B cell (primary cell): ENCODE measurements around the gene HDAC9.

ENCODE experiments used
- CTCF ChIP-seq: fragments of 200-600 bp; IDR thresholded peaks from one replicate; pipeline ENCODE4 v1.8.0; 2022; ENCODE audit warnings: antibody characterized with exemption, mild to moderate bottlenecking
- EZH2 ChIP-seq: IDR thresholded peaks from 2 replicates; pipeline ENCODE4 v1.6.1; 2012; ENCODE audit warnings: borderline replicate concordance, low read depth, mild to moderate bottlenecking, moderate library complexity, low read length; ENCODE audit not compliant: insufficient read depth, poor library complexity, severe bottlenecking

- TF ChIP-seq CTCF = no peak
- TF ChIP-seq EZH2 = no peak
Measured at GRCh38 chr7:18693406-18693805, 197.9 kb downstream of the HDAC9 start.
